Uterus (tissue), 4 donors: ENCODE results near the gene EPHA2. TPM values are rescaled to one million over a fixed set of nuclear protein-coding genes. Genes with fewer than 3 reads are reported as not detected.

Source experiments
- DNase-seq, 2 donors: peaks; one replicate each; pipeline ENCODE4 v3.0.0-alpha.2; 2019 to 2020
- H3K27ac ChIP-seq, 2 donors: fragments of 200-600 bp; sonication (generic); 1 replicate in 1 of 2; 2 replicates in 1 of 2; pipeline ENCODE4 v1.5.1; 2016 to 2018
- H3K27me3 ChIP-seq, 2 donors: fragments of 200-600 bp; sonication (generic); one replicate each; pipeline ENCODE4 v1.5.1; 2018 to 2019; ENCODE audit warnings: control low read depth in 1 of 2
- H3K36me3 ChIP-seq, 2 donors: fragments of 200-600 bp; sonication (generic); one replicate each; pipeline ENCODE4 v1.5.1; 2019; ENCODE audit warnings: control low read depth in 1 of 2
- H3K4me1 ChIP-seq, 2 donors: fragments of 200-600 bp; sonication (generic); one replicate each; pipeline ENCODE4 v1.5.1; 2018 to 2019; ENCODE audit warnings: control low read depth in 1 of 2
- H3K4me3 ChIP-seq, 2 donors: fragments of 200-600 bp; sonication (generic); 1 replicate in 1 of 2; 2 replicates in 1 of 2; pipeline ENCODE4 v1.5.1; 2018 to 2019; ENCODE audit warnings: mild to moderate bottlenecking in 1 of 2
- H3K9me3 ChIP-seq, 2 donors: fragments of 200-600 bp; sonication (generic); one replicate each; pipeline ENCODE4 v1.5.1; 2019; ENCODE audit warnings: control low read depth in 1 of 2
- CTCF ChIP-seq, 4 experiments: fragments of 200-600 bp in 2 of 4; fragments of 450-650 bp in 2 of 4; sonication (generic) in 2 of 4; IDR thresholded peaks; one replicate each; pipeline ENCODE4 v1.5.1; 2016 to 2019; ENCODE audit warnings: antibody characterized with exemption in 4 of 4, mild to moderate bottlenecking in 2 of 4, moderate library complexity in 1 of 4
- POLR2A ChIP-seq, 2 donors: fragments of 450-650 bp; IDR thresholded peaks; one replicate each; pipeline ENCODE4 v1.6.1; 2016; ENCODE audit warnings: antibody characterized with exemption in 2 of 2, mild to moderate bottlenecking in 1 of 2, moderate library complexity in 1 of 2
- intact Hi-C: fragments of 100-400 bp; cut with DNase I; formaldehyde crosslinking; loops from one replicate; pipeline ENCODE4 v1.15.1; 2023; ENCODE audit warnings: low total_unique reads
- total RNA-seq, 4 donors: library from RNA; depleted of rRNA in 3 of 4; stranded (reverse); fragments of >200 nt in 3 of 4; gene quantifications; one replicate each; pipeline versions ENCODE4 v1.1.0 to v1.2.4, GENCODE V29; 2014 to 2023
- donor health status: DM: yes; HTN: yes; CAD: no.

The EPHA2 gene
- total RNA-seq, 4 donors from 2014 or later, result 2.4 to 32.9 (median 16.3) TPM

DNA sequence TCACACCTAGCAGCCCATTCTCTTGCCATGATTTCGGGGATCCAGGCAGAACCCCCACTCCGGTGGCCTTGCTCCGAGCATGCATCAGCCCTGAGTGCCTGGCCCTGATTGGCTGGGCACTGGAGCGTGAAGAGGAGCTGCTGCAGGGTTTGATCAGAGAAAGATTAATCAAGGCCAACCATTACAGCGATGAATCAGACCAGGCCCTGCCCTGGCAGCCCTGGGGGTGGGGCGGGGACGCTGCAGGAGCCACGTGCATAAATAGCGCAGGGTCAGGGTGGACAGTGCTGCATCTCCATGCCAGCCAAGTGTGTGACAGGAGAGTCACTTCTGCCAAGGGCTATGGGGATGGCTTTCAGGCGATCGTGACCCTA lies 79.0 kb downstream of the EPHA2 start:
- Histone ChIP-seq H3K36me3 (no peaks in the 10 kb centered on the region), H3K4me3 (no peak overlapping the region), H3K27ac (peak overlapping the region in 1 of 2 donors; percentile 72), H3K9me3 (no peaks in the 10 kb centered on the region), H3K27me3 (no peaks in the 10 kb centered on the region), H3K4me1 (peaks cover 4 to 11% of the 10 kb centered on the region in 2 donors)
- DNase-seq, result no peak
- TF ChIP-seq POLR2A (IDR thresholded peaks at IDR 0.05) (no peak), CTCF (IDR thresholded peaks at IDR 0.05) (no peak)
- intact Hi-C loops, result loop anchor here (5.0 to 10.0 kb wide), 2 partner anchors 168 to 285 kb away; no protein-coding TSS in a partner anchor

DNA sequence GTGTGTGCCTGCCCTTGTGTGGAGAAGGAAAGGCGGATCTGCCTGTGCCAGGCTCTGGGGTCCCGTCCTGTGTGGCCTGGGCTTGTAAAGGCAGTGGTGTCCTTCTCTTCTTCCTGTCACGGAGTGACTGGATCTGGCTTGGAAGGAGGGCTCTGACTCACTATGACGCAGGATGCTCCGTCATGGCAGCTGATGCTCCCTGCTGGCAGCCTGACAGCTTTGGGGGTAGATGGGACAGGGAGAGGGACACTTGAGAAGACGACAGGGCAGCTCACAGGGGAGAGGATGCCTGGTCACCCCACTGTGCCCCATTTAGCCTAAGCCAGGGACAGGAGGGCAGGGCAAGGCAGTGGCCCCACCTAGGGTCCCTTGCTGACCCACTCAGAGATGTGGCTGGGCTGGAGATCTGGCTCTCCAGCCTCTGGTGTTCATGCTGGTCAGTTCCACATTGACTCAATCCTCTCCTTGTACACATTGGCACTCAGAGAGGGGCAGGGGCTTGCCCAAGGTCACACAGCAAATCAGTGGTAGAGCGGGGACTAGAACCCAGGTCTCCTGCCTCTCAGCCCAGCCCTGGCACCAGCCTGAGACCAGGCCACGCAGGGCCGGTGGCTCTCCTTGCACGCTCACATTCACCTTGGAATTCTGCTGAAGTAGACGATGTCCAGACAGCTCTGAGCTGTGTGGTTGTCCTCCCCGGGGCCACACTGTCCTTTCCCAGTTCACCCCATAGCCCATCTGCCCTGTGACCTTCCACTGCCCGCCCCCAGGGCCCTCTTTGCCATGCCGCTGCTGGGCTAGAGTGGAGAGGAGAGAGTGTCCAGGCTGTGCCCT lies 79.6 kb downstream of the EPHA2 start:
- no peaks in the 10 kb centered on the region for H3K36me3 ChIP-seq
- H3K4me3 ChIP-seq, result no peak overlapping the region
- H3K4me1 ChIP-seq, result peaks cover 4 to 11% of the 10 kb centered on the region in 2 donors
- H3K9me3 ChIP-seq, result no peaks in the 10 kb centered on the region
- peak overlapping the region; percentile 39 to 72 for H3K27ac ChIP-seq
- intact Hi-C loops, result loop anchor here (5.0 to 10.0 kb wide), 2 partner anchors 169 to 286 kb away; no protein-coding TSS in a partner anchor
- TF ChIP-seq POLR2A (IDR thresholded peaks at IDR 0.05) (peak in 1 of 2 donors; percentile 10), CTCF (IDR thresholded peaks at IDR 0.05) (no peak)
- no peaks in the 10 kb centered on the region for H3K27me3 ChIP-seq
- DNase-seq, result peak; percentile 80 to 82

DNA sequence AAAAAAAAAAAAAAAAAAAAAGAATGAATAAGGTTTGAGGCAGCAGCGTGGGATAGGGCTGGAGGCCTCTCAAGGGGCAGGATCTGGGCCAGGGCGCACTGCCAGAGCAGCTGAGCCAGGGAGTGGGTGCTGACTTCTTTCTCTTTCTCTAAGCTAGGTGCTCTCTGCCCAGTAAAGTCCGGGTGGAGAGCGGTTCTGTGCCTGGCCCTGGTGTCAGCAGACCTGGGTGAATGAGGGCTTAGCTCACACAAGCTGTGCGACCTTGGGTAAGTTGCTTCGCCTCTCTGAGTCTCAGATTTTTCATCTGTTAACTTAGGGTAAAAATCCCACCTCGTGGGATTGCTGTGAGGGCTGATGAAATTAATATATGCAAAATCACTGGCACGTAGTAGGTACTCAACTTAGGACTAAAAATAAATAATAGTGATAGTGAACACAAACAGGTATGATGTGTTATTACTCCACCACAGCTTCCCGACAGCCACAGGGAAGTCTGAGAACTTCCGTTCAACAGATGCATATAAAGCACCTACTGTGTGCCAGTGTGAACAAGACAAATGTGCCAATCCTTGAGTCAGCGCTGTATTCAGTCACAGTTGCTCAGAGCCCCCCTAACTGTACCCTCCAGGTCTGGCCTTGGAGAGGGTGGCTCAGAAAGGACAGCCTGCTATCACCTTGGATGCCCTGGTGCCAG lies 80.4 kb downstream of the EPHA2 start:
- H3K36me3 ChIP-seq, result no peaks in the 10 kb centered on the region
- peaks cover 4 to 11% of the 10 kb centered on the region in 2 donors for H3K4me1 ChIP-seq
- TF ChIP-seq CTCF (IDR thresholded peaks at IDR 0.05) (no peak), POLR2A (IDR thresholded peaks at IDR 0.05) (no peak)
- no peak overlapping the region for H3K4me3 ChIP-seq
- no peaks in the 10 kb centered on the region for H3K9me3 ChIP-seq
- H3K27me3 ChIP-seq, result no peaks in the 10 kb centered on the region
- peak; percentile 85 to 87 for DNase-seq
- peak overlapping the region; percentile 39 to 72 for H3K27ac ChIP-seq
- intact Hi-C loops, result loop anchor here (5.0 to 10.0 kb wide), 2 partner anchors 169 to 287 kb away; no protein-coding TSS in a partner anchor

Other genes with a start within 250 kb of the EPHA2 start
- gene ZBTB17, start 180.0 kb downstream of the EPHA2 start, total RNA-seq, result 100 to 1,000 TPM in 1 of 4 donors, 10 to 100 TPM in 3; 21.3 to 120 (median 70.0) TPM
- gene SRARP, start 151.8 kb downstream of the EPHA2 start, total RNA-seq, result not detected
- 100 to 1,000 TPM in 1 of 4 donors, 10 to 100 TPM in 2, 1 to 10 TPM in 1; 8.7 to 283 (median 22.6) TPM for gene HSPB7, start 138.0 kb downstream of the EPHA2 start, total RNA-seq
- gene CLCNKA, start 134.0 kb downstream of the EPHA2 start, total RNA-seq, result 1 to 10 TPM in 1 of 4 donors, not detected in 3; 2.9 TPM
- 1 to 10 TPM in 2 of 4 donors, under 1 TPM in 1, not detected in 1; 0.41 to 1.9 (median 1.2) TPM for gene CLCNKB, start 112.3 kb downstream of the EPHA2 start, total RNA-seq
- under 1 TPM in 2 of 4 donors, not detected in 2; 0.28 to 0.85 TPM for gene FAM131C, start 82.4 kb downstream of the EPHA2 start, total RNA-seq
- gene ARHGEF19, start 56.6 kb upstream of the EPHA2 start, total RNA-seq, result 10 to 100 TPM in 2 of 4 donors, 1 to 10 TPM in 2; 3.6 to 26.8 (median 12.2) TPM
- gene CPLANE2, start 81.1 kb upstream of the EPHA2 start, total RNA-seq, result 1 to 10 TPM; 5.1 to 7.4 (median 5.5) TPM
- gene FBXO42, start 196.4 kb upstream of the EPHA2 start, total RNA-seq, result 10 to 100 TPM; 21.0 to 30.3 (median 23.0) TPM
- 100 to 1,000 TPM in 1 of 4 donors, 10 to 100 TPM in 3; 24.4 to 126 (median 47.2) TPM for gene SZRD1, start 211.2 kb upstream of the EPHA2 start, total RNA-seq